GM19463 (cell line): ENCODE measurements around the gene ZFP90.
"Not testable (repeated sequence)": the region's sequence is repeated elsewhere in the genome, so short reads cannot be mapped to it uniquely, and the experiment has no call there.

Experiments used
- ATAC-seq: cut with Tn5 transposase; IDR thresholded peaks from one replicate; pipeline ENCODE4 v1.9.1; 2021; ENCODE audit warnings: mild to moderate bottlenecking, moderate library complexity; ENCODE audit not compliant: unreplicated experiment

The ZFP90 gene

GRCh38 chr16:68517606-68518166, 21.4 kb upstream of the ZFP90 start:
- ATAC-seq = no peak

- no peak for ATAC-seq
These were observed 19.8 kb upstream of the ZFP90 start for GRCh38 chr16:68519225-68519745.

DNA sequence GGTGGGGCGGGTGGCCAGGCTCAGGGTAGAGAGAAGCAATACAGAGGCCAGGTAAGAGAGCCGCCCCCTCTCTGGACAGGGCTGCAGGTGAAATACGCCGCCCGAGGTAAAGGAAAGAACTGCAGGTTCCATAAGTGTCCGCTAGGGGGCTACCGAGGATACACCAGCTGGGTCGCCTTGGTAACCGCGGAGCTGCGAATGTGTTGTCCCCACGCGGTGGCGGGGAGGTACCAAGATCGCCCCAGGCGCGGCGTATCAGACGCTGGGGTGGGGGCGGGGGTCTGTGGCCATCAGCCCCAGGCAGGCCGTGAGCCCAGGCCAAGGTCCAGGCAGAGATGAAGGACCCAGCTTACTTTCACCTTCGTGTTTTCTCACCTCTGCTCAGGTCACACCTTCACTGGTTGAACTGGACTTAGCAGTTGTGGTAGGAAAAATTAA, 18.4 kb upstream of the ZFP90 start:
- ATAC-seq = peak; percentile 84

- ATAC-seq = no peak
These were observed 14.8 kb upstream of the ZFP90 start for GRCh38 chr16:68524069-68524820.

- ATAC-seq = no peak
These were observed 12.8 kb upstream of the ZFP90 start for GRCh38 chr16:68526143-68526781.

DNA sequence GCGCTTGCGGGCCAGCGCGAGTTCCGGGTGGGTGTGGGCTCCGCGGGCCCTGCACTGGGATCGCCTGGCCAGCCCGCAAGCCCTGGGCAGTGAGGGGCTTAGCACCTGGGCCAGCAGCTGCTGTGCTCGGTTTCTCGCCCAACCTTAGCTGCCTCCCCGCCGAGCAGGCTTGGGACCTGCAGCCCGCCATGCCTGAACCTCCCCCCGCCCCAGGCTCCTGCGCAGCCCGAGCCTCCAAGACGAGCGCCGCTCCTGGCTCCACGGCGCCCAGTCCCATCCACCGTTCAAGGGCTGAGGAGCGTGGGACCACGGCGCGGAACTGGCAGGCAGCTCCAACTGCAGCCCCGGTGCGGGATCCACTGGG, 12.3 kb upstream of the ZFP90 start:
- no peak for ATAC-seq

GRCh38 chr16:68528233-68528632, 10.9 kb upstream of the ZFP90 start:
- no peak for ATAC-seq

- ATAC-seq = no peak
These were observed 10.3 kb upstream of the ZFP90 start for GRCh38 chr16:68528686-68529379.

DNA sequence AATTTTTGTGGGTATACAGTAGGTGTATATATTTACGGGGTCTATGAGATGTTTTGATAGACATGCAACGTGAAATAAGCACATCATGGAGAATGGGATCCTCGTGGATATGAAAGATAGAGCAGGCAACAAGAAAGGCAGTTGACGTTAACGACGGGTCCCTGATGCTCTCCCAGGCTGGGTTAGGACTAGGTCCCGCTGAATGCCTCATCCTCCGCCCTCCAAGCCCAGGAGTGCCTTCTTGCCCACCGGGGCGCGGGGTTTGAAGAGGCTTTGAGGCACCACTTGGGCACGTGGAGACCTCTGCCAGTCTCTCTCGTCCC, 9.5 kb upstream of the ZFP90 start:
- no peak for ATAC-seq

DNA sequence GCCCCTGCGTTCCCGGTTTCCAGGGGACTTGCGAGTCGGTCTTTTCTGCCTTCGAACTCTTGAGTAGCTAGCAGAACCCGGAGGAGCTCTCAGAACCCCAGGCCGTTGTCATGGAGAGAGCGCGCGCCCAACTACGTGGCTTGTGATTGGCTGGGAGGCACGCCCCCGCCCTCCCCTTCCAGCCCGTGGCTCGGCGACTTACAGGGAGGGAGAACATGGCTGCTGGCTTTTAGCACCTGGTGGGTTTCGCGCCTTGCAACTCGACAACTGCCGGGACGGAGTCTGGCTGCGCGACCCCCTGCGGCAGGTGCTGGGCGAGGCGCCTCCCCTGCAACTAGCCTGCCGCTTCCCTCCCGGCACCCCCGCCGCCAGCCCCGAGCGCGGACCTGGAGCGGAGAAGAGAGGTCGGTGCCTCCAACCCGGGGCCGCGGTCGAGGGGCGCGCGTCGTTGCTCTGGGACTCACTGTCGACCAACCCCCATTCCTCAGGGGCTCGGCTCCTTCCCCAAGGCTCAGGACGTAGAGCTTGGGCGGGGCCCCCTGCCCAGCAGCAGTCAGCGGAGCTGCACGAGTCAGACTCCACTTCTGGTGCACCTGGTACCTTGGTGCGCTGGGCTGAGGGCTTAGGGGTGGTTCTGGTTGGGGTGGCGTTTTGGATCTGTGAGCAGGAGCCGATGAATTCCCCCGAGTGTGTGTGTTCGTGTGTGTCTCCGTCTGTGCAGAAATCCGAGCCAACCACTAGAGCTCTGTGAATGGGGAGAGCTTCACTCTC, 9.0 kb upstream of the ZFP90 start:
- peak; percentile 90 for ATAC-seq

DNA sequence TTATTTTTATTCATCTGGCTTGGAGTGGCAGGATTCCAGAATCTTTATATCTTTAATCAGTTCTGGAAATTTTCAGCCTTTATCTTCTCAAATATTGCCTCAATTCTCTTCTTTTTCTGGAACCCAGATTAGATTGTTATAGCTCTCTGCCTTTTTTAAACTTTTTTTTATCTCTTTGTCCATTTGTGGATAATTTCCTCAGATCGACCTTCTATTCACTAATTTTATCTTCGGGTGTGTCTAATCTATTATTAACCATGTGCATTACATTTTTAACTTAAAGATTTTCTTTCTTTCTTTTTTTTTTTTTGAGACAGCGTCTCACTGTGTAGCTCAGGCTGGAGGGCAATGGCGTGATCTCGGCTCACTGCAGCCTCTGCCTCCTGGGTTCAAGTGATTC, 5.2 kb upstream of the ZFP90 start:
- no peak for ATAC-seq

DNA sequence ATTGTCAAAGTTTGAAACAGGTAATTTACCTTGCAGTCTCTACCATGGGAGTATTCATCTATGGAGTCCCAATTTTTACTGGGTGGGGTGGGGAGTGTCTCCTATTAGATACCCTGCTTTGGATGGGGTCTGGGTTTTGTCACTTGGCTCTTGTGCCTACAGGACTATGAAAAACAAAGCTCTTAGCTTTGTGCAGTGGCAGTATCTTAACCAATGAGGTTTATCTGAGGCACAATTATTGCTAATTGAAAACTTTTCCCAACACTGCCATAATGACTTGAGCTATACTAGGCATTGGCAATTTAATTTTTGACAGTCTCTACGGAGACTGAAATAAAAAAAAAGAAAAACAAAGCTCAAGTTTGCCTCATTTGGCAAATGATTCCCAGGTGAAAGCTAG, 3.8 kb upstream of the ZFP90 start:
- ATAC-seq = no peak

- ATAC-seq = no peak
These were observed 684 bp downstream of the ZFP90 start for GRCh38 chr16:68539711-68540239.

DNA sequence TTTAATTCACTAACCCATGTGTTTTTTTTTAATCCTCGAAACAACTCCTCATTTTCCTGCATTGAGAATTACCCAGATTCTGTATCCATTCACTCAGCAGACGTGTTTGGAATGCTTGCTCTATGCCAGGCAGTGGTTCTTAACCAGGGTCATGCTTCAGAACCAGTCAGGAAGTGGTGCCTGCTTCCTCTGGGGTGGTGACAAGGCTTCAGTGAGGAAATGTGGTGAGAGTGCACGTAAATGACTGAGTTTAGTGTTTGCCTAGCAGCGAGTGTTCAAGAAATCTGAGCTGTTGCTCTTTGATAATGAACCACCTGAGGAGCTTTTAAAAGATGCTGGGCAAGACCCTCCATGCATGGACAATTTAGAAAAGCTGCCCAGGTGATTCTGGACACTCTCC, 9.9 kb downstream of the ZFP90 start:
- no peak for ATAC-seq

DNA sequence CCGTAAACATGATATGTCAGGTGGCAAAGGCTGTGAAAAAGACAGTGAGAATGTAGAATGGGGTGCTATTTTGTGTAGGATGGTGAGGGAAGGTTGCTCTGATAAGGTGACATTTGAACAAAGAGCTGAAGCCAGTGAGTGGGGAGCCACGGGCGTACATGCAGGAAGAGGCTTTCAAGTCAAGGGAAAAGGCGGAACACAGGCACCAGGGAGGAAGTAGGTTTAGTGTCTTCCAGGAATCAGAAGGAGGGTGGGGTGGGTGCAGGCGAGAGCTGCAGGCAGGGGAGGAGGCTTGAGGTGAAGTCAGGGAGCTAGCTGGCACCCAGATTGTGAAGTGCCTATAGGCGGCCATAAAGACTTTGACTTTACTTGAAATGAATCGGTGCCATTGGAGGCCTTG, 14.1 kb downstream of the ZFP90 start:
- no peak for ATAC-seq

GRCh38 chr16:68560341-68560740, 21.2 kb downstream of the ZFP90 start:
- ATAC-seq = not testable (repeated sequence)

- no peak for ATAC-seq
These were observed 24.7 kb downstream of the ZFP90 start for GRCh38 chr16:68563631-68564381.

GRCh38 chr16:68564382-68564985, 25.4 kb downstream of the ZFP90 start:
- no peak for ATAC-seq

GRCh38 chr16:68574479-68574878, 35.4 kb downstream of the ZFP90 start:
- no peak for ATAC-seq

DNA sequence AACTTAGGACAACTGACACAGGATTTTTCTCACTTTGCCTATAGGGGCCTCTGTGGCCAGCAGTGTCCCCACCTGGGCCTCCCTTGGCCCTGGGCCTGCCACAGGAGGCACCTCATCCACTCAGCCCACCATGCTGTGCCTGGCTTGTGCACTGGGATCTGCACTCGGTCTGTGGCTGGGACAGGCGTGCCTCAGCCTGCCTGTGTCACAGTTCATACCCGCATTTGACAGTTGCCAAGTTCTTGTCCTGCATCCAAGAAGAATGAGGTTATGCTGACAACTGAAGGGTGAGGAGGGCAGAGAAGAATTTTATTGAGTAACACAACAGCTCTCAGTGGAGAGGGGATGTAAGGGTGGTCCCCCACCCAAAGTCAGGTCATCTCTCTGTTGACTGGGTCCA, 36.0 kb downstream of the ZFP90 start:
- ATAC-seq = no peak
